SK-N-SH (cell line): ENCODE data around the gene RPL18.

Experiments used
- FOXM1 ChIP-seq: IDR thresholded peaks from 2 replicates; pipeline ENCODE4 v1.4.0; 2012; ENCODE audit warnings: low read depth, mild to moderate bottlenecking
- POLR2AphosphoS5 ChIP-seq: IDR thresholded peaks from 2 replicates; pipeline ENCODE4 v1.6.1; 2012; ENCODE audit warnings: low read depth, low read length
- TF ChIP-seq, protein P1 (sequence below): fragments of 200-600 bp; sonication (generic); IDR thresholded peaks from 2 replicates; pipeline ENCODE4 v1.6.1; 2017; ENCODE audit warnings: antibody characterized with exemption, mild to moderate bottlenecking, moderate library complexity

- TF ChIP-seq, protein P1, sequence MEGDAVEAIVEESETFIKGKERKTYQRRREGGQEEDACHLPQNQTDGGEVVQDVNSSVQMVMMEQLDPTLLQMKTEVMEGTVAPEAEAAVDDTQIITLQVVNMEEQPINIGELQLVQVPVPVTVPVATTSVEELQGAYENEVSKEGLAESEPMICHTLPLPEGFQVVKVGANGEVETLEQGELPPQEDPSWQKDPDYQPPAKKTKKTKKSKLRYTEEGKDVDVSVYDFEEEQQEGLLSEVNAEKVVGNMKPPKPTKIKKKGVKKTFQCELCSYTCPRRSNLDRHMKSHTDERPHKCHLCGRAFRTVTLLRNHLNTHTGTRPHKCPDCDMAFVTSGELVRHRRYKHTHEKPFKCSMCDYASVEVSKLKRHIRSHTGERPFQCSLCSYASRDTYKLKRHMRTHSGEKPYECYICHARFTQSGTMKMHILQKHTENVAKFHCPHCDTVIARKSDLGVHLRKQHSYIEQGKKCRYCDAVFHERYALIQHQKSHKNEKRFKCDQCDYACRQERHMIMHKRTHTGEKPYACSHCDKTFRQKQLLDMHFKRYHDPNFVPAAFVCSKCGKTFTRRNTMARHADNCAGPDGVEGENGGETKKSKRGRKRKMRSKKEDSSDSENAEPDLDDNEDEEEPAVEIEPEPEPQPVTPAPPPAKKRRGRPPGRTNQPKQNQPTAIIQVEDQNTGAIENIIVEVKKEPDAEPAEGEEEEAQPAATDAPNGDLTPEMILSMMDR: no peak
- no peak for TF ChIP-seq POLR2AphosphoS5
- TF ChIP-seq FOXM1: no peak
These were observed 13.7 kb upstream of the RPL18 start for GRCh38 chr19:48632692-48633147.
